ENCODE data around the gene EIF4E1B.

- no peak for TF ChIP-seq SMC3 (IDR thresholded peaks at IDR 0.05)
- TF ChIP-seq POLR2A (IDR thresholded peaks at IDR 0.05; ENCODE audit: low read length): no peak
- TF ChIP-seq, protein P1, sequence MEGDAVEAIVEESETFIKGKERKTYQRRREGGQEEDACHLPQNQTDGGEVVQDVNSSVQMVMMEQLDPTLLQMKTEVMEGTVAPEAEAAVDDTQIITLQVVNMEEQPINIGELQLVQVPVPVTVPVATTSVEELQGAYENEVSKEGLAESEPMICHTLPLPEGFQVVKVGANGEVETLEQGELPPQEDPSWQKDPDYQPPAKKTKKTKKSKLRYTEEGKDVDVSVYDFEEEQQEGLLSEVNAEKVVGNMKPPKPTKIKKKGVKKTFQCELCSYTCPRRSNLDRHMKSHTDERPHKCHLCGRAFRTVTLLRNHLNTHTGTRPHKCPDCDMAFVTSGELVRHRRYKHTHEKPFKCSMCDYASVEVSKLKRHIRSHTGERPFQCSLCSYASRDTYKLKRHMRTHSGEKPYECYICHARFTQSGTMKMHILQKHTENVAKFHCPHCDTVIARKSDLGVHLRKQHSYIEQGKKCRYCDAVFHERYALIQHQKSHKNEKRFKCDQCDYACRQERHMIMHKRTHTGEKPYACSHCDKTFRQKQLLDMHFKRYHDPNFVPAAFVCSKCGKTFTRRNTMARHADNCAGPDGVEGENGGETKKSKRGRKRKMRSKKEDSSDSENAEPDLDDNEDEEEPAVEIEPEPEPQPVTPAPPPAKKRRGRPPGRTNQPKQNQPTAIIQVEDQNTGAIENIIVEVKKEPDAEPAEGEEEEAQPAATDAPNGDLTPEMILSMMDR (IDR thresholded peaks at IDR 0.05): no peak
- no peak for TF ChIP-seq NPAS2 (CRISPR knock-in tag; IDR thresholded peaks at IDR 0.05; ENCODE audit: borderline replicate concordance)
- TF ChIP-seq POLR2AphosphoS2 (conservative IDR thresholded peaks at IDR 0.05; ENCODE audit: low read length): no peak
- TF ChIP-seq RAD21 (conservative IDR thresholded peaks at IDR 0.05 in 1 of 2, IDR thresholded peaks at IDR 0.05 in 1 of 2): no peak
- no peak for TF ChIP-seq KDM1A (IDR thresholded peaks at IDR 0.05; ENCODE audit: low read depth)
- TF ChIP-seq HDAC2 (IDR thresholded peaks at IDR 0.05): no peak
- TF ChIP-seq BCL3 (IDR thresholded peaks at IDR 0.05): no peak
- no peak for TF ChIP-seq ZNF302 (CRISPR knock-in tag; IDR thresholded peaks at IDR 0.05)
- no peak for TF ChIP-seq EP300 (IDR thresholded peaks at IDR 0.05)
Measured at GRCh38 chr5:176656467-176656990, 26.1 kb downstream of the EIF4E1B start.
